CD14-positive monocyte (primary cell): Measurements from ENCODE around the gene TNNT2. TPM values are rescaled to one million over a fixed set of nuclear protein-coding genes. Genes with fewer than 3 reads are reported as not detected.

ENCODE experiments used
- DNase-seq, 3 donors: peaks; one replicate each; pipeline ENCODE4 v3.0.0-alpha.2; 2011 to 2022
- H2AFZ ChIP-seq: 2 replicates; pipeline ENCODE4 v1.6.0; 2012; ENCODE audit warnings: mild to moderate bottlenecking, low read depth, low read length, inconsistent platforms; ENCODE audit not compliant: insufficient read depth, poor library complexity, severe bottlenecking
- H3K27ac ChIP-seq, 2 donors: 1 replicate in 1 of 2; 2 replicates in 1 of 2; pipeline ENCODE4 v1.5.1; 2012 to 2013; ENCODE audit warnings: low read length in 2 of 2, control low read depth in 1 of 2, inconsistent platforms in 1 of 2, low read depth in 1 of 2, mild to moderate bottlenecking in 1 of 2
- H3K27me3 ChIP-seq, 2 donors: one replicate each; pipeline versions ENCODE4 v1.6.0 to v1.6.1; 2011 to 2013; ENCODE audit warnings: low read length in 2 of 2; ENCODE audit not compliant: control insufficient read depth in 2 of 2, insufficient read depth in 2 of 2
- H3K36me3 ChIP-seq, 2 donors: replicated peaks in 1 of 2; 1 replicate in 1 of 2; 2 replicates in 1 of 2; pipeline versions ENCODE4 v1.5.1 to v1.6.1; 2012 to 2013; ENCODE audit warnings: low read length in 2 of 2, control low read depth in 1 of 2, inconsistent platforms in 1 of 2, mild to moderate bottlenecking in 1 of 2; ENCODE audit not compliant: insufficient read depth in 2 of 2, control insufficient read depth in 1 of 2
- H3K4me1 ChIP-seq, 2 donors: 1 replicate in 1 of 2; 2 replicates in 1 of 2; pipeline versions ENCODE4 v1.5.1 to v1.6.1; 2012 to 2013; ENCODE audit warnings: low read length in 2 of 2, control low read depth in 1 of 2, inconsistent platforms in 1 of 2, mild to moderate bottlenecking in 1 of 2, moderate library complexity in 1 of 2; ENCODE audit not compliant: insufficient read depth in 2 of 2, control insufficient read depth in 1 of 2
- H3K4me2 ChIP-seq: replicated peaks from 2 replicates; pipeline ENCODE3; 2012; ENCODE audit warnings: low read length, moderate library complexity, mild to moderate bottlenecking; ENCODE audit not compliant: poor library complexity, severe bottlenecking; ENCODE audit errors: extremely low read depth
- H3K4me3 ChIP-seq, 3 experiments: fragments of 200-600 bp in 1 of 3; sonication (generic) in 1 of 3; replicated peaks in 1 of 3; 1 replicate in 2 of 3; 2 replicates in 1 of 3; pipeline ENCODE4 v1.5.1; 2011 to 2013; ENCODE audit warnings: low read length in 3 of 3, mild to moderate bottlenecking in 3 of 3, control low read depth in 2 of 3, low read depth in 2 of 3, inconsistent platforms in 1 of 3, moderate library complexity in 1 of 3
- H3K79me2 ChIP-seq: 2 replicates; pipeline ENCODE4 v1.6.0; 2012; ENCODE audit warnings: mild to moderate bottlenecking, control low read depth, inconsistent platforms, low read length, moderate library complexity; ENCODE audit not compliant: insufficient read depth
- H3K9ac ChIP-seq: 2 replicates; pipeline ENCODE4 v1.6.0; 2017; ENCODE audit warnings: low read length, mild to moderate bottlenecking; ENCODE audit not compliant: insufficient read depth, poor library complexity, severe bottlenecking
- H3K9me3 ChIP-seq, 2 donors: replicated peaks in 1 of 2; 1 replicate in 1 of 2; 2 replicates in 1 of 2; pipeline versions ENCODE4 v1.5.1 to v1.6.1; 2012 to 2013; ENCODE audit warnings: low read length in 2 of 2, control low read depth in 1 of 2; ENCODE audit not compliant: control insufficient read depth in 1 of 2, insufficient read depth in 1 of 2
- H4K20me1 ChIP-seq: 2 replicates; pipeline ENCODE4 v1.6.0; 2012; ENCODE audit warnings: mild to moderate bottlenecking, low read length, control low read depth, moderate library complexity; ENCODE audit not compliant: insufficient read depth
- H3K27ac Mint-ChIP-seq, 7 donors: one replicate each; pipeline ENCODE4 v1.8.0; 2020; ENCODE audit warnings: mild to moderate bottlenecking in 7 of 7, mixed read lengths in 7 of 7, moderate library complexity in 6 of 7, inconsistent platforms in 2 of 7
- H3K27me3 Mint-ChIP-seq, 3 donors: one replicate each; pipeline ENCODE4 v1.8.0; 2021 to 2022; ENCODE audit warnings: low read depth in 3 of 3, mild to moderate bottlenecking in 3 of 3, mixed read lengths in 3 of 3, moderate library complexity in 3 of 3, inconsistent platforms in 1 of 3
- H3K36me3 Mint-ChIP-seq, 2 donors: one replicate each; pipeline ENCODE4 v1.8.0; 2020; ENCODE audit warnings: mixed read lengths in 2 of 2, inconsistent platforms in 1 of 2, mild to moderate bottlenecking in 1 of 2
- H3K4me1 Mint-ChIP-seq: one replicate; pipeline ENCODE4 v1.8.0; 2020; ENCODE audit warnings: mild to moderate bottlenecking, mixed read lengths
- H3K4me3 Mint-ChIP-seq, 2 donors: one replicate each; pipeline ENCODE4 v1.8.0; 2020; ENCODE audit warnings: mild to moderate bottlenecking in 2 of 2, mixed read lengths in 2 of 2, moderate library complexity in 1 of 2
- H3K9me3 Mint-ChIP-seq, 7 donors: one replicate each; pipeline ENCODE4 v1.8.0; 2020 to 2022; ENCODE audit warnings: mixed read lengths in 7 of 7, mild to moderate bottlenecking in 6 of 7, moderate library complexity in 6 of 7, inconsistent platforms in 2 of 7
- WGBS: methylation state at CpG from one replicate; pipeline ENCODE4 v1.1.5; 2013; ENCODE audit warnings: missing lambda C conversion rate; ENCODE audit not compliant: insufficient coverage; 5-methylcytosine and 5-hydroxymethylcytosine counted together
- intact Hi-C, 2 donors: fragments of 100-400 bp; cut with micrococcal nuclease; formaldehyde crosslinking; loops; one replicate each; pipeline versions ENCODE4 v1.15.0 to v1.15.1; 2023
- polyA plus RNA-seq, 3 donors: library from polyadenylated mRNA; depleted of rRNA in 1 of 3; unstranded in 2 of 3; stranded (reverse) in 1 of 3; fragments of 300-500 nt in 2 of 3; fragments of >200 nt in 1 of 3; fragmentation: Illumina TruSeq in 2 of 3; gene quantifications; 1 replicate in 2 of 3; 2 replicates in 1 of 3; pipeline ENCODE4 v1.2.3, GENCODE V29; 2012 to 2021
- TF ChIP-seq, protein P1 (sequence below): fragments of 200-600 bp; IDR thresholded peaks from one replicate; pipeline ENCODE4 v1.8.0; 2022; ENCODE audit warnings: antibody characterized with exemption, mild to moderate bottlenecking

TNNT2 gene
- polyA plus RNA-seq, 3 donors, result not detected

DNA sequence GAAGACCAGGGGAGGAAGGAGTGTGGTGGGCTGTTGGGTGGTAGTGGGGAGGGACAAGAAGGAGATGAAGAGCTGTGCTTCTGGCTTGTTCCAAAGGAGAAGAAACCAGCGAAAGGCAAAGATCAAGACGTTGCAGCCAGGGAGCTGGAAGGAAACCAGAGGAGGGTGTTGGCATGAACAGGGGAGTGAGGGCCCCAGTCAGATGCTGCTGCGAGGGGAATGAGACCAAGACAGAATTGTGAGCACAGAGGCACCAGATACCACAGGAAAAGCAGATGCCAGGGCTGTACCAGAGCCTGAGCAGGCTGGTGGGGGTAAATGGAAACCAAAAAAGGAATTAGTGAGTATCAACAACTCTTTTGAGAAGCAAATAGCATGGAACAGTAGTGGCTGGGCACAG is 15.6 kb upstream of the TNNT2 start:
- H4K20me1 ChIP-seq, result no peaks in the 10 kb centered on the region
- no peak overlapping the region for H3K4me2 ChIP-seq
- intact Hi-C loops, result no loop called here
- H3K27ac ChIP-seq, result no peak overlapping the region
- no peak overlapping the region for H3K27ac Mint-ChIP-seq
- no peak overlapping the region for H3K9ac ChIP-seq
- H3K4me3 Mint-ChIP-seq, result no peak overlapping the region
- H3K36me3 ChIP-seq, result no peaks in the 10 kb centered on the region
- peaks cover 0 to 1% (median 0%) of the 10 kb centered on the region in 7 donors for H3K9me3 Mint-ChIP-seq
- peaks cover 3 to 9% of the 10 kb centered on the region in 2 donors for H3K27me3 ChIP-seq
- no peak for DNase-seq
- TF ChIP-seq, protein P1, sequence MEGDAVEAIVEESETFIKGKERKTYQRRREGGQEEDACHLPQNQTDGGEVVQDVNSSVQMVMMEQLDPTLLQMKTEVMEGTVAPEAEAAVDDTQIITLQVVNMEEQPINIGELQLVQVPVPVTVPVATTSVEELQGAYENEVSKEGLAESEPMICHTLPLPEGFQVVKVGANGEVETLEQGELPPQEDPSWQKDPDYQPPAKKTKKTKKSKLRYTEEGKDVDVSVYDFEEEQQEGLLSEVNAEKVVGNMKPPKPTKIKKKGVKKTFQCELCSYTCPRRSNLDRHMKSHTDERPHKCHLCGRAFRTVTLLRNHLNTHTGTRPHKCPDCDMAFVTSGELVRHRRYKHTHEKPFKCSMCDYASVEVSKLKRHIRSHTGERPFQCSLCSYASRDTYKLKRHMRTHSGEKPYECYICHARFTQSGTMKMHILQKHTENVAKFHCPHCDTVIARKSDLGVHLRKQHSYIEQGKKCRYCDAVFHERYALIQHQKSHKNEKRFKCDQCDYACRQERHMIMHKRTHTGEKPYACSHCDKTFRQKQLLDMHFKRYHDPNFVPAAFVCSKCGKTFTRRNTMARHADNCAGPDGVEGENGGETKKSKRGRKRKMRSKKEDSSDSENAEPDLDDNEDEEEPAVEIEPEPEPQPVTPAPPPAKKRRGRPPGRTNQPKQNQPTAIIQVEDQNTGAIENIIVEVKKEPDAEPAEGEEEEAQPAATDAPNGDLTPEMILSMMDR, result no peak
- no peaks in the 10 kb centered on the region for H3K79me2 ChIP-seq
- H3K4me1 Mint-ChIP-seq, result no peaks in the 10 kb centered on the region
- no peaks in the 10 kb centered on the region for H3K36me3 Mint-ChIP-seq
- 2% methylated on average over 3 of the region's 3 CpGs for WGBS
- H3K9me3 ChIP-seq, result no peaks in the 10 kb centered on the region
- H3K4me1 ChIP-seq, result no peaks in the 10 kb centered on the region
- H3K4me3 ChIP-seq, result no peak overlapping the region
- H3K27me3 Mint-ChIP-seq, result peaks cover 10 to 17% (median 13%) of the 10 kb centered on the region in 3 donors
- no peak overlapping the region for H2AFZ ChIP-seq

DNA sequence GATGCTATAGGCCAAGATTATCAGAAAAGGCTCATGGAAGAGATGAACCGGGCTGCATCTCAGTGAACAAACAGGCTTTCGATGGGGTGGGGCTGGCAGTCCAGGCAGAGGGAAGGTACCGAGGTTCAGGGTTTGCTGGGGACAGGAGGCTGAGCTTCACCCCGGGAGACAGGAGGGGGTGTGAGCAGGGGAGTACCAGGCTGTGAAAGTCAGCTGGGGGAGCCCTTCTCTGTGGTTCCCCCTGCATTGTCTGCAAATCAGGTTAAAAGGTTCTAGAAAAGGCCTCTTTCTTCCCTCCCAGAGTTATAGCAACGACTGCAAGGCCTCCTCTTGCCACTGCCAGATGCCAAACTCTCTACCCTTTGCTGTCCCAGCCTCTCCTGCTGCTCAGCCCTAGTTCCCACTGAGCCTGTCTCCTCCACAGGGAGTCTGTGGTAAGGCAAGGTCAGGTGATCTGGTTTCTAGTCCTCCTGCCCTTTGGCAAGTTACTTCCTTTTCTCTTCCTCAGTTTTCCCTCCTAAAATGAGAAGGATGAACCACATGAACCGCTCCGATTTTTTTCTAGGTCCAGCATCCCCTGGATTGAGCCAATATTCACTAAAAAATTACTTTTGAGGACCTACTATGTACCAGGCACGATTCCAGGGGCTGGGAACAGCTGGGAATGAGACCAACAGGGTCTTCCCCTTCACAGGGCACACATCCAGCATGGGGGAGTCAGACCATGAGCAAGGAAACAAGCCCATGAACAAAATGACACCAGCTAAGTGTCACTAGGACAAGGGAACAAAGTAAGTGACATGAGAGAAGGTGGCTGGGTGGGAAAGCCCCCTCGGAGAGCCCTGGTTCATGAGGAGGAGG is 14.4 kb upstream of the TNNT2 start:
- H3K36me3 Mint-ChIP-seq, result no peaks in the 10 kb centered on the region
- no peaks in the 10 kb centered on the region for H3K9me3 Mint-ChIP-seq
- peaks cover 4 to 13% (median 10%) of the 10 kb centered on the region in 3 donors for H3K27me3 Mint-ChIP-seq
- no peak overlapping the region for H3K27ac Mint-ChIP-seq
- Histone ChIP-seq H4K20me1 (no peaks in the 10 kb centered on the region), H3K27ac (no peak overlapping the region), H3K4me2 (no peak overlapping the region), H2AFZ (no peak overlapping the region), H3K9ac (no peak overlapping the region), H3K27me3 (peaks cover 0 to 2% of the 10 kb centered on the region in 2 donors), H3K9me3 (no peaks in the 10 kb centered on the region), H3K4me1 (no peaks in the 10 kb centered on the region), H3K4me3 (no peak overlapping the region), H3K79me2 (no peaks in the 10 kb centered on the region), H3K36me3 (no peaks in the 10 kb centered on the region)
- 87% methylated on average over 5 of the region's 9 CpGs for WGBS
- TF ChIP-seq, protein P1, result no peak
- H3K4me3 Mint-ChIP-seq, result no peak overlapping the region
- intact Hi-C loops, result no loop called here
- no peaks in the 10 kb centered on the region for H3K4me1 Mint-ChIP-seq
- DNase-seq, result no peak
